A673 (cell line): ENCODE results near the gene TBC1D2B. TPM values are rescaled to one million over a fixed set of nuclear protein-coding genes. Genes with fewer than 3 reads are reported as not detected.

Experiments used
- BruUV-seq: library from RNA; stranded (reverse); fragments of 400-500 nt; replicated peaks from 2 replicates; lab custom pipeline; 2021; lab: Mats Ljungman, UMichigan
- CTCF ChIA-PET: fragments of 300-600 bp; sonication (Branson Sonifier 250); formaldehyde crosslinking; loops from one replicate; lab custom pipeline; 2022; ENCODE audit warnings: antibody characterized with exemption; lab: Charles Lee
- POLR2A ChIA-PET: fragments of 300-600 bp; sonication (Branson Sonifier 250); formaldehyde crosslinking; loops from one replicate; lab custom pipeline; 2022; ENCODE audit warnings: antibody characterized with exemption; ENCODE audit not compliant: low non-redundant PET; lab: Charles Lee
- DNase-seq: peaks from one replicate; pipeline ENCODE4 v3.0.0-alpha.2; 2015; ENCODE audit warnings: low spot score
- H3K27ac ChIP-seq: fragments of 200-600 bp; sonication (generic); 2 replicates; pipeline ENCODE4 v1.5.1; 2016; ENCODE audit warnings: mixed run types, low read depth, mild to moderate bottlenecking, mixed read lengths, antibody characterized with exemption, low read length; ENCODE audit not compliant: poor library complexity, severe bottlenecking
- H3K27me3 ChIP-seq: fragments of 200-600 bp; sonication (generic); replicated peaks from 2 replicates; pipeline ENCODE4 v1.6.1; 2017; ENCODE audit warnings: mixed run types, low read depth, mild to moderate bottlenecking, mixed read lengths, antibody characterized with exemption, low read length; ENCODE audit not compliant: insufficient read depth, poor library complexity
- H3K36me3 ChIP-seq: fragments of 200-600 bp; sonication (generic); 2 replicates; pipeline ENCODE4 v1.6.1; 2016; ENCODE audit warnings: mixed run types, mild to moderate bottlenecking, mixed read lengths, antibody characterized with exemption, low read length; ENCODE audit not compliant: insufficient read depth, poor library complexity, severe bottlenecking
- H3K4me1 ChIP-seq: fragments of 200-600 bp; sonication (generic); 2 replicates; pipeline ENCODE4 v1.6.1; 2017; ENCODE audit warnings: mixed run types, mild to moderate bottlenecking, mixed read lengths, antibody characterized with exemption, low read length; ENCODE audit not compliant: insufficient read depth, poor library complexity, severe bottlenecking
- H3K4me3 ChIP-seq: fragments of 200-600 bp; sonication (generic); 2 replicates; pipeline ENCODE4 v1.5.1; 2016; ENCODE audit warnings: low read depth, mixed run types, mild to moderate bottlenecking, mixed read lengths, low read length; ENCODE audit not compliant: poor library complexity, severe bottlenecking
- H3K9me3 ChIP-seq: fragments of 200-600 bp; sonication (generic); 2 replicates; pipeline ENCODE4 v1.6.1; 2016; ENCODE audit warnings: mixed run types, low read depth, mild to moderate bottlenecking, mixed read lengths, antibody characterized with exemption, low read length; ENCODE audit not compliant: poor library complexity, severe bottlenecking
- CTCF ChIP-seq: fragments of 300-800, 200-600 bp; sonication (generic); conservative IDR thresholded peaks from 2 replicates; pipeline ENCODE4 v1.5.1; 2017; ENCODE audit warnings: low read depth, mild to moderate bottlenecking, antibody characterized with exemption, low read length, moderate library complexity, mixed read lengths
- EZH2 ChIP-seq: fragments of 200-600 bp; sonication (generic); IDR thresholded peaks from 2 replicates; pipeline ENCODE4 v1.6.1; 2017; ENCODE audit warnings: borderline replicate concordance, low read depth, mild to moderate bottlenecking, mixed read lengths, antibody characterized with exemption, low read length; ENCODE audit not compliant: poor library complexity, severe bottlenecking
- intact Hi-C: fragments of 100-400 bp; cut with micrococcal nuclease; formaldehyde crosslinking; loops from one replicate; pipeline ENCODE4 v1.10.0; 2022; ENCODE audit not compliant: unreplicated experiment
- total RNA-seq: library from RNA; stranded (reverse); gene quantifications from 2 replicates; pipeline ENCODE4 v1.2.3, GENCODE V29; 2021

The TBC1D2B gene
- total RNA-seq, 1 experiment from 2014 or later, result 26.0 TPM

GRCh38 chr15:77984446-77984861, 93.1 kb downstream of the TBC1D2B start:
- DNase-seq, result no peak
- CTCF ChIA-PET, result no interaction called here
- Histone ChIP-seq H3K27ac (no peak overlapping the region), H3K9me3 (no peaks in the 10 kb centered on the region), H3K36me3 (no peaks in the 10 kb centered on the region), H3K4me3 (no peak overlapping the region), H3K27me3 (no peaks in the 10 kb centered on the region), H3K4me1 (no peaks in the 10 kb centered on the region)
- TF ChIP-seq CTCF (no peak), EZH2 (no peak)
- POLR2A ChIA-PET, result no interaction called here
- intact Hi-C loops, result no loop called here
- no TSS peak for BruUV-seq

- TF ChIP-seq CTCF (no peak), EZH2 (no peak)
- no peaks in the 10 kb centered on the region for H3K27me3 ChIP-seq
- H3K4me3 ChIP-seq, result no peak overlapping the region
- no peaks in the 10 kb centered on the region for H3K36me3 ChIP-seq
- POLR2A ChIA-PET, result no interaction called here
- no peak for DNase-seq
- intact Hi-C loops, result no loop called here
- no peak overlapping the region for H3K27ac ChIP-seq
- CTCF ChIA-PET, result no interaction called here
- no peaks in the 10 kb centered on the region for H3K9me3 ChIP-seq
- no TSS peak for BruUV-seq
- no peaks in the 10 kb centered on the region for H3K4me1 ChIP-seq
Observed at GRCh38 chr15:77983708-77984445, 93.6 kb downstream of the TBC1D2B start.

- CTCF ChIA-PET, result no interaction called here
Observed at GRCh38 chr15:77983091-77983707, 94.3 kb downstream of the TBC1D2B start.

More at GRCh38 chr15:77983091-77983707, 94.3 kb downstream of the TBC1D2B start:
- H3K4me3 ChIP-seq, result no peak overlapping the region
- no peak for DNase-seq
- BruUV-seq, result no TSS peak
- no peaks in the 10 kb centered on the region for H3K9me3 ChIP-seq
- no peaks in the 10 kb centered on the region for H3K4me1 ChIP-seq
- POLR2A ChIA-PET, result no interaction called here
- no peaks in the 10 kb centered on the region for H3K27me3 ChIP-seq
- no peak for TF ChIP-seq CTCF
- no peak for TF ChIP-seq EZH2
- no peaks in the 10 kb centered on the region for H3K36me3 ChIP-seq
- no peak overlapping the region for H3K27ac ChIP-seq
- intact Hi-C loops, result no loop called here
